ENCODE results near the gene MSL1. TPM values are rescaled to one million over a fixed set of nuclear protein-coding genes. Genes with fewer than 3 reads are reported as not detected.

MSL1 gene
- total and polyA plus RNA-seq, 2 of the 13 experiments (the other 11 are each of a cell fraction or from before 2014, with no cell fraction given): 63.8 to 88.5 TPM

- TF ChIP-seq CEBPZ (IDR thresholded peaks at IDR 0.05; ENCODE audit: low read length) (no peak), ZNF274 (CRISPR knock-in tag; IDR thresholded peaks at IDR 0.05) (no peak), BRD4 (CRISPR knock-in tag; IDR thresholded peaks at IDR 0.05) (peak; percentile 67), ZBTB38 (CRISPR knock-in tag; IDR thresholded peaks at IDR 0.05) (peak; percentile 23; the same call in 1 of the 2 replicates), GMEB1 (CRISPR knock-in tag; IDR thresholded peaks at IDR 0.05; ENCODE audit: borderline replicate concordance) (no peak), PAX8 (CRISPR knock-in tag; IDR thresholded peaks at IDR 0.05; ENCODE audit: borderline replicate concordance) (0 out of 2 replicates have a peak, but pooled peaks have one; percentile 79), PRDM15 (CRISPR knock-in tag; IDR thresholded peaks at IDR 0.05) (no peak), GABPB1 (CRISPR knock-in tag; IDR thresholded peaks at IDR 0.05) (no peak), ZNF816 (CRISPR knock-in tag; IDR thresholded peaks at IDR 0.05; ENCODE audit: borderline replicate concordance) (0 out of 2 replicates have a peak, but pooled peaks have one; percentile 75), AKAP8 (CRISPR knock-in tag; IDR thresholded peaks at IDR 0.05) (no peak; the same call in 1 of the 2 replicates), FOXP1 (IDR thresholded peaks at IDR 0.05) (no peak), FOXP1 (CRISPR knock-in tag; IDR thresholded peaks at IDR 0.05) (no peak), RXRB (CRISPR knock-in tag; IDR thresholded peaks at IDR 0.05; ENCODE audit: borderline replicate concordance) (peak; percentile 57), ZFP37 (CRISPR knock-in tag; IDR thresholded peaks at IDR 0.05; ENCODE audit: borderline replicate concordance) (peak; percentile 43; the same call in 1 of the 2 replicates), MTF2 (CRISPR knock-in tag; IDR thresholded peaks at IDR 0.05; ENCODE audit: borderline replicate concordance) (no peak), TEF (CRISPR knock-in tag; IDR thresholded peaks at IDR 0.05) (0 out of 2 replicates have a peak, but pooled peaks have one; percentile 67), RFXANK (CRISPR knock-in tag; IDR thresholded peaks at IDR 0.05) (peak; percentile 51)
- TF ChIP-seq, protein P1, sequence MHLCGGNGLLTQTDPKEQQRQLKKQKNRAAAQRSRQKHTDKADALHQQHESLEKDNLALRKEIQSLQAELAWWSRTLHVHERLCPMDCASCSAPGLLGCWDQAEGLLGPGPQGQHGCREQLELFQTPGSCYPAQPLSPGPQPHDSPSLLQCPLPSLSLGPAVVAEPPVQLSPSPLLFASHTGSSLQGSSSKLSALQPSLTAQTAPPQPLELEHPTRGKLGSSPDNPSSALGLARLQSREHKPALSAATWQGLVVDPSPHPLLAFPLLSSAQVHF (CRISPR knock-in tag; IDR thresholded peaks at IDR 0.05): no peak
- TF ChIP-seq, protein P2, sequence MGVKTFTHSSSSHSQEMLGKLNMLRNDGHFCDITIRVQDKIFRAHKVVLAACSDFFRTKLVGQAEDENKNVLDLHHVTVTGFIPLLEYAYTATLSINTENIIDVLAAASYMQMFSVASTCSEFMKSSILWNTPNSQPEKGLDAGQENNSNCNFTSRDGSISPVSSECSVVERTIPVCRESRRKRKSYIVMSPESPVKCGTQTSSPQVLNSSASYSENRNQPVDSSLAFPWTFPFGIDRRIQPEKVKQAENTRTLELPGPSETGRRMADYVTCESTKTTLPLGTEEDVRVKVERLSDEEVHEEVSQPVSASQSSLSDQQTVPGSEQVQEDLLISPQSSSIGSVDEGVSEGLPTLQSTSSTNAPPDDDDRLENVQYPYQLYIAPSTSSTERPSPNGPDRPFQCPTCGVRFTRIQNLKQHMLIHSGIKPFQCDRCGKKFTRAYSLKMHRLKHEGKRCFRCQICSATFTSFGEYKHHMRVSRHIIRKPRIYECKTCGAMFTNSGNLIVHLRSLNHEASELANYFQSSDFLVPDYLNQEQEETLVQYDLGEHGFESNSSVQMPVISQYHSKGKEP (CRISPR knock-in tag; IDR thresholded peaks at IDR 0.05): no peak
These were observed 17.8 kb downstream of the MSL1 start (continued) for GRCh38 chr17:40139566-40140058.
